ENCODE results near the gene CPAMD8.
"Not testable (repeated sequence)": the region's sequence is repeated elsewhere in the genome, so short reads cannot be mapped to it uniquely, and the experiment has no call there.

The CPAMD8 gene

DNA sequence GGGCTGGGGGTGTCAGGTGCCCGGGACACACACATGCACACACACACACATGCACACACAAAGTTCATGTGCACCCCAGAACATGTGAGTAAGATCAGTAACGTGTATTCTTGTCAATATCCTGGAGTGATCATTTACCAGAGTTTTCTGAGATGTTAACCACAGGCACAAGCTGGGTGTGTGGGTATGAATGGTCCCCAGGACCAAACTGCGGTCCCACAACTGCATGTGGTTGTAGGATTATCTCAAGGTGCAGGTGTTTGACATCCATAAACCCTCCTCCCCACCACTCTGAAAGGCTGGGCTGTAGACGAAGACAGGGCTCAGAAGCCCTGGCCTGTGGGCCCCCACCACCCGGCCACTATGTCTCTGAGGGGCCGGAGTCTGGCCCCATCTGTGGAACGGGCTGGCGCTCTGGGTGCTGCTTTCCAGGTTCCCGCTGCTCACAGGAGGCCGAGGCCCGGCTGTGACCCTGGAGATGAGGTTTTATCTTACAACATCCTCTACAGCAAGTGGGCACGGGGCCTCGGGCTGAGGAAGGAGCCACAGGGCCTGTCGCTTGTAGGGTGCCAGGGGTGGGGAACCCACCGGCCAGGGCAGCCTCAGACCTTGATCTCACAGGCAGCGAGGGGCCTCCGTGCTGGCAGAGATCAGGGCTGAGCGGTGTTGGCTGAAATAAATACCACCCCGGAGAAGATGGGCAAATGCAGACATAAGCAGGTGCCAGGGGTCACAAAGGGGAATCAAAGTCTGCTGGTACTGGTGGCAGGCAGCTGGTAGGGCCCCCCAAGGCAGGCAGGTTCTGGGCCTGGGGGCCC, 133.5 kb downstream of the CPAMD8 start:
- no peak for DNase-seq (ENCODE audit: low spot score)

DNA sequence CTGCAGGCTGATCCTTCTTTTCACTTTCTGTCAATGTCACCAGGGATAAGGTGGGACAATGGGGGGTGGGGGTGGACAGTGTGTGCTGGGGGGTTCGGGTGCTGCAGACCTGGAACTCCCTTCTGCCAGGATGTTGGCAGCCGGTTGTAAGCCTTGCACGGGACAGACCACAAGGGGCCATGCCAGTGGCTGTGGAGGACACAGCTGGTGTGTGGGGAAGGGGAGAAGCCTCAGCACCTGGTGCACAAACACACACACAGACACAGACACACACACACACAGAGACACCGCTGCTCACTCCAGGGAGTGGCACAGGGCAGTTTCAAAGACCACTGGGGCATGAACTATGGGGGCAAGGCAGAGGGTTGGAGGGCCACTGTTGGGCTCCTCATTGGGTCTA, 134.2 kb downstream of the CPAMD8 start:
- no peak for DNase-seq (ENCODE audit: low spot score)

DNA sequence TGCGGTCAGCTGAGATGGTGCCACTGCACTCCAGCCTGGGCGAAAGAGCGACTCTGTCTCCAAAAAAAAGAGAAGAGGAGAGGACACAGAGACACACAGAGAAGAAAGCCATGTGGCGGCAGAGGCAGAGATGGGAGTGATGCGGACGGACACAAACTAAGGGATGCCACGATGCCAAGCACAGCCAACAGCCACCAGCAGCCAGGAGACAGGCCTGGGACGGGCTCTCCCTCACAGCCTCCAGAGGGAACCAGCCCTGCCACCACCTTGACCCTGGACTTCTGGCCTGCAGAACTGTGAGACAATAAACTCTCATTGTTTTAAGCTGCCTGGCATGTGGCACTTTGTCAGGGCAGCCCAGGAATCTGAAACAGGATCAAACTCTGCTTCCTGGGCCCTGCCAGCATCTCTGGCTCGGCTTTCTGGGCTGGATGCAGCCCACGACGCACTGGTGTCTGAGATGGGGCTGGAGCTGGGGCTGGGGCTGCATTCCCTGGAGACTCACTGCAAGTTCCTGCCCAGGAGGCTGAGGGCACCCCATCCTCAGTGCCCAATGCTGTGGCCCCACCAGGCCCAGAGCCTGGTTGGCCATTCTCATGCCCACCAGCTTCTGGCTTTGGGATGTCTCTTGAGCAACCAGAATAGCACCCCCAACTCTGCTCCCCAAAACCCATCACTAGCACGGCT, 134.8 kb downstream of the CPAMD8 start:
- no peak for DNase-seq (ENCODE audit: low spot score)

DNA sequence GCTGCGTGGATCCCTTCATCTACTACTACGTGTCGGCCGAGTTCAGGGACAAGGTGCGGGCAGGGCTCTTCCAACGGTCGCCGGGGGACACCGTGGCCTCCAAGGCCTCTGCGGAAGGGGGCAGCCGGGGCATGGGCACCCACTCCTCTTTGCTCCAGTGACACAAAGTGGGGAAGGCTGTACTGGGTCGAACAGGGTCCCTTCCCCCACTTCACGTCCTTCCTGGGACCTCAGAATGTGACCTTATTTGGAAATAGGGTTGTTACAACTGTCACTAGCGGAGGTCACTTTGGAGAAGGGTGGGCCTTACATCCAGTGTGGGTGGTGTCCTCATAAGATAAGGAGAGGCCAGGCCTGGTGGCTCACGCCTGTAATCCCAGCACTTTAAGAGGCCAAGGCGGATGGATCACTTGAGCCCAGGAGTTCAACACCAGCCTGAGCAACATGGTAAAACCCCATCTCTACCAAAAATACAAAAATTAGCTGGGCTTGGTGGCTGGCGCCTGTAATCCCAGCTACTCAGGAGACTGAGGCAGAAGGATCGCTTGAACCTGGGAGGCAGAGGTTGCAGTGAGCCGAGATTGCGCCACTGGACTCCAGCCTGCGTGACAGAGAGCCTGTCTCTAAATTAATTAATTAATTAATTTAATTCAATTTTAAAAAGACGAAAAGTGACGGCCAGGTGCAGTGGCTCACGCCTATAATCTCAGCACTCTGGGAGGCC, 136.0 kb downstream of the CPAMD8 start:
- DNase-seq (ENCODE audit: low spot score): no peak

DNA sequence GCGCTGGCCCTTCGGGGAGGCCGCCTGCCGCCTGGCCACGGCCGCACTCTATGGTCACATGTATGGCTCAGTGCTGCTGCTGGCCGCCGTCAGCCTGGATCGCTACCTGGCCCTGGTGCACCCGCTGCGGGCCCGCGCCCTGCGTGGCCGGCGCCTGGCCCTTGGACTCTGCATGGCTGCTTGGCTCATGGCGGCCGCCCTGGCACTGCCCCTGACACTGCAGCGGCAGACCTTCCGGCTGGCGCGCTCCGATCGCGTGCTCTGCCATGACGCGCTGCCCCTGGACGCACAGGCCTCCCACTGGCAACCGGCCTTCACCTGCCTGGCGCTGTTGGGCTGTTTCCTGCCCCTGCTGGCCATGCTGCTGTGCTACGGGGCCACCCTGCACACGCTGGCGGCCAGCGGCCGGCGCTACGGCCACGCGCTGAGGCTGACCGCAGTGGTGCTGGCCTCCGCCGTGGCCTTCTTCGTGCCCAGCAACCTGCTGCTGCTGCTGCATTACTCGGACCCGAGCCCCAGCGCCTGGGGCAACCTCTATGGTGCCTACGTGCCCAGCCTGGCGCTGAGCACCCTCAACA, 136.6 kb downstream of the CPAMD8 start:
- DNase-seq (ENCODE audit: low spot score): no peak

DNA sequence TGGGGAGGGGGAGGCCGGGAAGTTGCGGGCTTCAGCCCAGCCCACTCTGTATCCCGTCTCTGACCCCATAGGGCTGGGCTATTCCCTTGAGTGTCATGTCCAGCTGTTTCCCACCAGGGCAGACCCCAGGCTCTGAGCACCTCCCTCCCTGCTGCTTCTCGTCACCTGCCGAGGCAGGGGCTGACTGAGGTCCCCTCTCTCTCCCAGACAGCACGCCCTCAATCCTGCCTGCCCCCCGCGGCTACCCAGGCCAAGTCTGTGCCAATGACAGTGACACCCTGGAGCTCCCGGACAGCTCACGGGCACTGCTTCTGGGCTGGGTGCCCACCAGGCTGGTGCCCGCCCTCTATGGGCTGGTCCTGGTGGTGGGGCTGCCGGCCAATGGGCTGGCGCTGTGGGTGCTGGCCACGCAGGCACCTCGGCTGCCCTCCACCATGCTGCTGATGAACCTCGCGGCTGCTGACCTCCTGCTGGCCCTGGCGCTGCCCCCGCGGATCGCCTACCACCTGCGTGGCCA, 137.2 kb downstream of the CPAMD8 start:
- DNase-seq (ENCODE audit: low spot score): peak; percentile 57

DNA sequence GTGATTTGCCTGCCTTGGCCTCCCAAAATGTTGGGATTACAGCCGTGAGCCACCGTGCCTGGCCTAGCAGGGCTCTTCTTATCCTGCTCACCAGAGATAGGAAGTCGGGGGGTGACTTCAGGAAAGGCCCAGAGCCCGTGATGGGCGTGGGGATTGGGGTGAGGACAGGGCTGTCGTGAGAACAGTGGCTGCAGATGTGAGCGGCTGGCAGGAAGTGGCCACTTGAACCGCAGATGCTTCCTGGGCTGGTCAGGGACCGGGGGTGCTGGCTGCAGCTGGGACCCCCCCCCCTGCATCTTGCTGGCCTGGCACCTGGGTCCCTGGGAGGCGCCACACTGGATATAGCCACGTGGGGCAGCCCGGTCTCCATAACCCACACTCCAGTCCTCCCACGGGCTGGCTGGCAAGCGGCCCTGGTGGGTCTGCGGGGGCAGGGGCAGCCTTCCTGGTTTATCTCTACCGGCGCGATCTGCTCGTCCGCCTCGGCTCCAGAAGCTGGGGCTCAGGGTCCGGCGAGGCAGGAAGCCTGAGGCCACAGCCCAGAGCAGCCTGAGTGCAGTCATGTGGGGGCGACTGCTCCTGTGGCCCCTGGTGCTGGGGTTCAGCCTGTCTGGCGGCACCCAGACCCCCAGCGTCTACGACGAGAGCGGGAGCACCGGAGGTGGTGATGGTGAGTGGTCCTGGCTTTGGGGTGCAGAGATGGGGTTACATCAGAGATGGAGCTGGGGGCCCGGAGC, 137.8 kb downstream of the CPAMD8 start, which contains the start of gene F2RL3:
Gene F2RL3 (plus strand): TSS at position 371 of the 737 bp plus-strand sequence. CDS start 191 bp downstream, at position 562.
- DNase-seq (ENCODE audit: low spot score): peak; percentile 36

DNA sequence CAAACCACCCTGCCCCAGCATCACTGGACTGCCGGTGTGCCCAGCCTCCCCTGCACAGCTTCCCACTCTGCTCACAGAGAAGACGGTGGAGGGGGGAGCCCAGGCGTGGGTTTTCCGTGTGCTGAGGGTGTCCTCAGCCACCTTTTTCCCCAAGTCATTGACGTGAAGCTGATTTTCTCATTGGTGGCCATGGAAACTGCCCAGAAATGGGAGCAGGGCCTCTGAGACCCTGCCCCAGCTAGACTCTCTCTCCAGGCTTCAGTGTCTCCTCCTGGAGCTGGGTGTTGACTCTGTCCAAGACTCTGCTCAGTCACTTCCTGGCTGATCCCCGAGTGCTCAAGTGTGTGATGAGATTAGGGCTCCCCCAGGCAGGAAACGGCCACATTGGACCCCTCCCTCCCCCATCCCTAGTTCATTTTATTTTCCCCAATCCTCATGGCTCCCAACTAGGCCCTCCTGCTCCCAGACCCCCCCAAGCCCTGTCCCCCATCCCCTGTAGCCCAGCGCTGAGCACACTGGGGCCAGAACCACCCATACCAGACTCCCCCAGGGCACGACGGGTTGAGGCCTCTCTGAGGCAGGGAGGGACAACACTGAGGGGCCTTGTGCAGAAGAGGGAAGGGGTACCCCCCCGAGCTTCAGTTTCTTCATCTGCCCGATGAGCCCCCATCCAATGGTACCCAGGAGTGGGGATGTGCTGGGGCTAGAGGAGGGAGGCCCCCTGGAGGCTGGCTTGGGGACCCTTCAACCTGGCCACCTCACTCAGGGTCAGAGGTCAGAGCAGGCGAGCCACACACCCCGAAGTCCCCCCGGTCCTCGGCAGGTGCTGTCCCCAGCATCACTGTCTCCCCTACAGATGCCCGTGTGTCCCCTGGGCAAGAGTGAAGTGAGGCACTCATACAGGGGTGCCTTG, 139.0 kb downstream of the CPAMD8 start:
- no peak for DNase-seq (ENCODE audit: low spot score)

DNA sequence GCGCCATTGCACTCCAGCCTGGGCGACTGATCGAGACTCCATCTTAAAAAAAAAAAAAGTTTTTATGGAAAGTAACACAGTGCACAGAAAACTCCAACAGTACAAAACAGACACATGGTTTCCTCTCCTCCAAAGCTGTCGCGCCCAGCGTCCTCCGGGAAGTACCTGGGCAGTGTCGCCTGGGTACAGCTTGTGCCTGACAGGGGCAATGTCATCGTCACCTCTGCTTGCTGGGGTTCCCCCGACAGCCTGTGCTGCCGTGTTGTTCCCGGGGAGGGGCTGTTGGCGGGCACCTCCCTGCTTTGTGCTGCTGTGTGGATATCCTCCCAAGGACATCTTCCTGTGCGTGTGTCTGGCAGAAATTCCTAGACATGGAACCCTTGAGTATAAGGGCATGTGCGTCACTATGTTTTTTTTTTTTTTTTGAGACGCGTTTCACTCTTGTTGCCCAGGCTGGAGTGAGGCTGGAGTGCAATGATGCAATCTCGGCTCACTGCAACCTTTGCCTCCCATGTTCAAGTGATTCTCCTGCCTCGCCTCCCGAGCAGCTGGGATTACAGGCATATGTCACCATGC, 140.2 kb downstream of the CPAMD8 start:
- DNase-seq (ENCODE audit: low spot score): no peak

DNA sequence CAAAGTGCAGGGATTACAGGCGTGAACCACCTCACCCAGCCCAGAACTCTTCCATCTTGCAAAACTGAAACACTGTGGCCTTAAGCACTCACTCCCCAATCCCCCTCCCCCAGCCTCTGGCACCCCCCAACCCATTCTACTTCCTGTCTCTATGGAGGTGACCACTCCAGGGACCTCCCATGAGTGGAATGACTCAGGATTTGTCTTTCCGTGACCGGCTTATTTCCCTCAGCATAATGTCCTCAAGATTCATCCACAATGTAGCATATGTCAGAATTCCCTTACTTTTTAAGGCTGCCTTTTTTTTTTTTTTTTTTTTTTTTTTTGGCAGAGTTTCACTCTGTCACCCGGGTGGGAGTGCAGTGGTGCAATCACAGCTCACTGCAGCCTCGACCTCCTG, 141.4 kb downstream of the CPAMD8 start:
- no peak for DNase-seq (ENCODE audit: low spot score)

DNA sequence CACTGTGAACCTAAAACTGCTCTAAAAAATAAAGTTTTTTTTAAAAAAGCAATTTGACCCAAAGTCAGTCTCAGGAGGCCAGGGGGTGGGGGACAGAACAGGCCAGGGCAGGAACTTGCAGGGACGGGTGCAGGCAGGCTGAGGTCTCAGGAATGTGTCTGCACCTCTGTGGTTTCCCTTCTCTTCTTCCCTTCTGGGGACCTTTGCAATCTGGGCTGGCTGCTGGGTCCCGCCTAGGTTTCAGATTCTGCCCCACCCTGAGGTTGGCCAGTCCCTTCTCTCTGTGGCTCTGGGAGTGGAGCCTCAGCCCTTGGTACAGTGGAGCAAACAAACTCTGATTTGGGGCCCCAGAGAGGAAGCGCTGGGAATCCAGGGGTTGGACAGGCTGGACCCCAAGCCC, 143.1 kb downstream of the CPAMD8 start:
- DNase-seq (ENCODE audit: low spot score): no peak

DNA sequence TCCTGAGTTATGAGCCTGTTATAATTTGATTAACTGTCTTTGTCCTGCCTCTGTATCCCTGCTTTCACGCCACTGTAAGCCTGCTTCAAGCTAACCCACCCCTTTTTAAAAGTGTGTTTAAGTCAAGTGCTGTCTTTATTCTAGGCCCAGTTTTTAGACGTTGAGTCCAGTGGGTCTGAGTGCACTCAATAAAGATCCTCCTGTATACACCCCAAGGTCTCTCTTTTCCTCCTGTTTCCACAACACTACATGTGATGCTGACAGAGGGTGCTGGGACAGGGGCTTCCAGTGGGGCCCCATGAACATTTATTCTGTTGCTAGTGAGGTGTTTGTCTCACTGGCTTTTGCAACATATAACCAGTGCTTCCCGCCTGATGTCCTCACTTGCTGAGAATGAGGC, 144.5 kb downstream of the CPAMD8 start:
- DNase-seq (ENCODE audit: low spot score): no peak

DNA sequence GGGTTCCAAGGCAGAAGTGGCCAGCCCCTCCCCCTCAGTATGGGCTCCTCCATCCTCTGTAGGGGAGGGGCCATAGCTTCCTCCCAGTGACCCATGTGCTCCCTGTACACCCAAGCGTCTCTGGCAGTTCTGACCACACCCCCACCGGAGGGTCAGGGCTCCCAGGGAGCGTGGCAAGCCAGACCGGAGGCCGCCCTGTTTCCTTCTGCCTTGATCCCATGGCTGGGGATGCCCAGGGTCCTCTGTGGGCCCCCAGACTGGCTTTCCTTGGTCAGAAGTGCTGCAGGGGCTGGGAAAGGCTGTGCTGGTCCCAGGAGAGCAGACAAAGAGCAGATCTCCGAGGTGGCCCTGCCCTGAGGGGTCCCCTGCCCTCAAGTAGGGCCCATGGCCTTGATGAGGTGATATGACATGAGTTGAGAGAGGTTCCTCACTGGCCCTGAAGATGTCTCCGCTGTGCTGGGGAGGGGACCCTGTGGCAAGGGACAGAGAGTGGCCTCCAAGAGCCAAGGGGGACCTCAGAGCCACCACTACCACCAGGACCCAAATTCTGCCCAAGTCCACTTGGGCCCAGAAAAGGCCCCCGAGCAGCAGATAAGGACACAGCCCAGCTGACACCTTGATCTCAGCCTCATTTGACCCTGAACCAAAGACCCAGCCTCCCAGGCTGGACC, 145.6 kb downstream of the CPAMD8 start:
- DNase-seq (ENCODE audit: low spot score): no peak

DNA sequence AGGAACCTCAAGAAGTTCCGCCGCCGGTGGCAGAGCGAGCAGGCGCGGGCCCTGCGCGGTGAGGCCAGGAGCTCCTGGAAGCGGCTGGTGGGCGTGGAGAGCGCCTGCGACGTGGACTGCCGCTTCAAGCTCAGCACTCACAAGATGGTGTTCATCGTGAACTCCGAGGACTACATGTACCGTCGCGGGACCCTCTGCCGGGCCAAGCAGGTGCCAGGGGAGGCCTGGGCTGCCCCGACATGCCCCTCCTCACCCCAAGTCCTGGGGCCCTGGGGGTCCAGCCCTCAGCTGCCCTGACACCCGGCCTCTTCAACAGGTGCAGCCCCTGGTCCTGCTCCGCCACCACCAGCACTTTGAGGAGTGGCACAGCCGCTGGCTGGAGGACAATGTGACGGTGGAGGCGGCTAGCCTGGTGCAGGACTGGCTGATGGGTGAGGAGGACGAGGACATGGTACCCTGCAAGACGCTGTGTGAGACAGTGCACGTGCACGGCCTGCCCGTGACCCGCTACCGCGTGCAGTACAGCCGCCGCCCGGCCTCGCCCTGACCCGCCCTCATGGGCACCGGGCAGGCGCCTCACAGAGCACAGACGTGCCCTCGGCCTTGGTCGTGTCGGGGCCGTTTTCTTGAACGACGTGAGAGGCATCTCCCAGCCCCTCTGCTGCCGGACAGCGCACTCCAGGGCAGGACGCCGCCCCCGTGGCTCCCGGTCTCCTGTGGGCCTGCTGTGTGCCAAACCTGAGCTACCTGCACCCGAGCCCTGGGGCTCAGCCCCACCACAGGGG, 148.2 kb downstream of the CPAMD8 start:
- DNase-seq (ENCODE audit: low spot score): no peak

DNA sequence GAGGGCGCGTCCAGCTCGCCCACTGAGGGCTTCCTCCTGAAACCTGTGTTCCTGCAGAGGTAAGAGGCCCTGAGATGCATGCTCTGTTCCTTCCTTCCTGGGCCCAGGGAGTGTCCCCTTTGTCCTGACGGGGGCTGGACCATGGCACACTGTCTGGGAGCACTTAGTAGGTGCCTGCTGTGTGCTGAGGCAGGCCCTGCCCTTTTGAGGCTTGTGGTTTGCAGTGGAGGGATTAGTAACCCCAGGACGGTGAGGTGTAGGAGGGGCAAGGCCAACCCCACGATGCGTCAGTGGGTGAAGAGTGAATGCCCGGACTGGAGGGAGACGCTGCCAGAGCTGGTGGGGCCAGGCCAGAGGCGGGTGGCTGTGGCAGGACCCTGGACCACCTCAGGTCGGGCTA, 149.0 kb downstream of the CPAMD8 start:
- DNase-seq (ENCODE audit: low spot score): no peak

DNA sequence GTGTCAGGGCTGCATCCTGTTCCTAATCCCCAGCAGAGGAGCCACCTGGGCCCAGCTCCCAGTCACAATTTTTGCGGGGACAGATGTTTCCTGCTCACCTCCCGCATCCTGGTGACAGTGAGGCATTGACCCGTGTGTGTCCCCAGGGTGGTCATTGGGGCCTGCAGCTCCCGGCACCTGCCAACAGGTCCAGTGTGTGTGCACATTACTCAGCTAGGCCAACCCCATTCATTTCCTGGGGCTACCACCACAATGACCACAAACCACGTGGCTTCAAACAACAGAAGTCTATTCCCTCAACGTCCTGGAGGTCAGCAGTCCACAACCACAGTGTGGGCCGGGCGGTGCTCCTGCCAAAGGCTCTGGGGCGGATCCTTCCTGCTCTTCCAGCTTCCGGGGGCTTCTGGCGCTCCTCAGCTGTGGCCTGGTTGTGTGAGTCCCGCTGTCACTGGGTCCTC, 149.7 kb downstream of the CPAMD8 start:
- DNase-seq (ENCODE audit: low spot score): no peak

DNA sequence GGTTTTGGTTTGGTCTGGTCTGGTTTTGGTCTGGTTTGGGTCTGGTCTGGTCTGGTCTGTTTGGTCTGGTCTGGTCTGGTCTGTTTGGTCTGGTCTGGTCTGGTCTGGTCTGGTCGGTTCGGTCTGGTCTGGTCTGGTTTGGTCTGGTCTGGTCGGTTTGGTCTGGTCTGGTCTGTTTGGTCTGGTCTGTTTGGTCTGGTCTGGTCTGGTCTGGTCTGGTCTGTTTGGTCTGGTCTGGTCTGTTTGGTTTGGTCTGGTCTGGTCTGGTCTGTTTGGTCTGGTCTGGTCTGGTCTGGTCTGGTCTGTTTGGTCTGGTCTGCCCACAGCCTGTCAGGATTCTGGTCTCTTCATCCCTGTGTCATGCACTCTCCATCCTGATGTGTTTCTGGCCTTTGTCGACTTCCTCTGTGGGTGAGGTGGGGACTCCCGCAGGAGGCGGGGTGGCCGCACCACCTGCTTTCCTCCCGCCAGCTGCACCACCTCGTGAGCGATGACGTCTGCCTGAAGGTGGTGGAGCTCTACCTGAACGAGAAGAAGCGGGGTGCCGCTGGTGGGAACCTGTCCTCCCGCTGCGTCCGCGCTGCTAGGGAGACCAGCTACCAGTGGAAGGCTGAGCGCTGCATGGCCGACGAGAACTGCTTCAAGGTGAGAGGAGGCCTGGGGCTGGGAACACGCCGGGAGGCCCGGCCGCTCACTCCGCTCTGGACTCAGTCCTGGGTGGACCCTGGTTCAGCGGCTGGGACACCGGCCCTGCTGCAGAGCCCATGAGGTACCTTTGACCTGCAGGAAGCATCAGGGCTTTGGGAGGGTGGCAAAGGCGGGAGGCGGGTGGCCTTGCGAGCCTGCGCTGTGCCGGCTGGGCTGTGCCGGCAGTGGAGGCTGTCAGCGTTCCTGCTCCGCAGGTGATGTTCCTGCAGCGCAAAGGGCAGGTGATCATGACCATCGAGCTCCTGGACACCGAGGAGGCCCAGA, 150.7 kb downstream of the CPAMD8 start:
- no peak for DNase-seq (ENCODE audit: low spot score)

DNA sequence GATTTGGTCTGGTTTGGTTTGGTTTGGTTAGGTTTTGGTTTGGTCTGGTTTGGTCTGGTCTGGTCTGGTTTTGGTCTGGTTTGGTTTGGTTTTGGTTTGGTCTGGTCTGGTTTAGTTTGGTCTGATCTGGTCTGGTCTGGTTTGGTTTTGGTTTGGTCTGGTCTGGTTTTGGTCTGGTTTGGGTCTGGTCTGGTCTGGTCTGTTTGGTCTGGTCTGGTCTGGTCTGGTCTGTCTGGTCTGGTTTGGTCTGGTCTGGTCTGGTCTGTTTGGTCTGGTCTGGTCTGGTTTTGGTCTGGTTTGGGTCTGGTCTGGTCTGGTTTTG, 151.7 kb downstream of the CPAMD8 start:
- DNase-seq (ENCODE audit: low spot score): not testable (repeated sequence)
